HG03457 (cell line): ENCODE measurements around the gene EYS.
"Not testable (repeated sequence)": the region's sequence is repeated elsewhere in the genome, so short reads cannot be mapped to it uniquely, and the experiment has no call there.

Experiments used
- ATAC-seq: cut with Tn5 transposase; IDR thresholded peaks from one replicate; pipeline ENCODE4 v1.9.1; 2021; ENCODE audit warnings: moderate number of reproducible peaks; ENCODE audit not compliant: unreplicated experiment

EYS gene

GRCh38 chr6:63783096-63783495 lies 1923.9 kb downstream of the EYS start:
- no peak for ATAC-seq

GRCh38 chr6:63774961-63775360 lies 1932.1 kb downstream of the EYS start:
- ATAC-seq = no peak

DNA sequence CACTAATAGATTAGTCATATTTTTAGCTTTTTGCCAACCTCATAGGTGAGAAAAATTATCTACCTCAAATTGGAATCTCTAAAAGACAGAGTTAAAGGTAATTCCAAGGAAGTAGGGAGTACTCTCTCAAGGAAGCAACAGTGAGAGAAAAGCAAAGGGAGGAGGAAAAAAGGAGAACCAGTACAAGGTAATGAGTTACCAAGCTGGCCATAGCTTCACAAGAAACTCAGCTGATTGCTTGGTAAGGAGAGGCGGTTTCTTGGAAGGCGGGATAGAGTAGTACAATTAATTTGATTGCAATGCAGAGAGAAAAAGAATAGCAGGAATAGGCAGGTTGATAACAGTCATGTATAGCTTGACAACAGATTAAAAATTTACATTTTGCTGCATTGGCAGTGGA lies 1933.8 kb downstream of the EYS start:
- no peak for ATAC-seq

- no peak for ATAC-seq
Measured at GRCh38 chr6:63765828-63766227, 1941.2 kb downstream of the EYS start.

DNA sequence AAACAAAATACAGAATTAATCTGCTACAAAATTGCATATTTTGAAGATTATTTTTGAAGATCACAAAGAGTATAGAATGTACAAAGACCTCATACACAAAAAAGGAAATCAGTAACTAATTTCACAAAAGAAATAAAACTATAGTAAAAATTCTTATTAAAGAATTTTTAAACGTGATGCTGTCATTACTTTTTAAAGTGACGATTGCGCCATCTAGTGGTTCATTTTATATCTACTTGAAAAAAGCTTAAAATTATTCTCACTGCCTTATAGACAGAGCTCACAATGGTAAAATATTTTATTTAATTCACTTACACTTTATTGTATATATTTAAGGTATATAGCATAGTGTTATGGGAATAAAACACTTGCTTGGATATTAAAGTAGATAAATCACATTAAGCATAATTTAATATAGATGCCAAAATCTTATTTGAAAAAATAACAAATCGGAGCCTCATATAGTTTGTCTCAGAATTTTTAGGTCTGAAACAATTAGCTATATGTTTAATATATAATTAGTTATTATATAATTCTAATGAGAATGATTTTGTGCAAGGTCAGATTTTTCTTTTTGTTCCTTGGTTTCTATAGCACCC lies 1942.6 kb downstream of the EYS start:
- ATAC-seq = no peak

DNA sequence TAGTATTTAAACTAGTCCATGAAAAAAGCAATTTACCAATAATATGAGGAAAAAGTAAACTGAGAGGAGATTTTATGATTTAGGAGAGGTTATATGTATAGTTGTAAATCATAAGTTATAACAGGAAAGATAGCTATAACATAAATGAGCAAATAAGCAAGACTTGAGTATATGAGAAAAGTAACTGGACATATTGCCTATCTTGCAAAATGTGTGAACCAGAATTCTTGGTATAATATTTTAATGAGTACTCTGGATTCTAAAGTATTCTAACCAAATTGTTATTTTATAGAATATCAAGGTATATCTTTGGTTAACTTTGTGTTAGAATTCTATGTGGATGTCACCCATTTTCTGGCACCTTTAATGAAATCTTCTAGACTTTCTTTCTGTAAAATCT lies 1946.8 kb downstream of the EYS start:
- no peak for ATAC-seq

- ATAC-seq = no peak
Measured at GRCh38 chr6:63759605-63760105, 1947.4 kb downstream of the EYS start.

GRCh38 chr6:63757826-63758225 lies 1949.2 kb downstream of the EYS start:
- ATAC-seq = no peak

DNA sequence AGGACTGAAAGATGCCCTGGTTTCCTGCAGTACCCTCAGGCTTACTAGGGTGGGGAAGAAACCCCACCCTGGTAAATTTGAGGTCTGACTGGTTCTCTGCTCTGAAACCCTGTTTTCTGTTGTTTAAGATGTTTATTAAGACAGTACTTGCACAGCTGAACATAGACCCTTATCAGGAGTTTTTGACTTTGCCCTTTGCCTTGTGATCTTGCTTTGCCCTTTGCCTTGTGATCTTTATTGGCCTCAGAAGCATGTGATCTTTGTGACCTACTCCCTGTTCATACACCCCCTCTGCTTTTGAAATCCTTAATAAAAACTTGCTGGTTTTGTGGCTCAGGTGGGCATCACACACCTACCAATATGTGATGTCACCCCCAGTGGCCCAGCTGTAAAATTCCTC lies 1949.8 kb downstream of the EYS start:
- ATAC-seq = not testable (repeated sequence)

- ATAC-seq = no peak
Measured at GRCh38 chr6:63750400-63750799, 1956.6 kb downstream of the EYS start.

DNA sequence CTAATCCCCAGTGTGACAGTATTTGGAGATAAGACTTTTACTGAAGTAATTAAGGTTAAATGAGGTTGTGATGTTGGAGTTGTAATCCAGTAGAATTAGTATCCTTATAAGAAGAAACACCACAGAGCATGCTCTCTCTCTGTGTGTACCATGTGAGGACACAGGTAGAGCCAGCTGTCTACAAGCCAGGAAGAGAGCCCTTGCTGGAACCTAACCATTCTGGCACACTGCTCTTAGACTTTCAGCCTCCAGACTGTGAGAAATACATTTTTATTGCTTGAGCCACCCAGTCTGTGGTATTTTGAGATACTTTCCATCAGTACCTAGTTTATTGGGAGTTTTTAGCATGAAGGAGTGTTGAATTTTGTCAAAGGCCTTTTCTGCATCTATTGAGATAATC lies 1961.2 kb downstream of the EYS start:
- ATAC-seq = no peak

DNA sequence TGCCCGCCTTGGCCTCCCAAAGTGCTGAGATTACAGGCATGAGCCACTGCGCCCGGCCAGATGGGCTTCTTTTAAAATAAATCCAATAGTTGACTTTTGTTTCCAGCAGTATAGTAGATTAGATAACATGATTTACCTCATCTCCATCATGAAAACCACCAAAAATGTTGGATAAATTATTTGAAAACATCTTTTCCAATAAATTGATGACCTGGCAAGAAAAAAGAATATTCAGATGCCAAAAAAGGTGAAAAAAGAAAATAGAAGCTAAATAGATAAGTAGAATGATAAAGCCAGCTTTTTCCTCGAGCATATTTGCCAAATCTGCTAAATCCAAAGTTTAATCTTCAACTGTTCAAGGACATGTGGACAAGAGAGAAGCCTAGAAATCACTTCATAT lies 1962.2 kb downstream of the EYS start:
- no peak for ATAC-seq

DNA sequence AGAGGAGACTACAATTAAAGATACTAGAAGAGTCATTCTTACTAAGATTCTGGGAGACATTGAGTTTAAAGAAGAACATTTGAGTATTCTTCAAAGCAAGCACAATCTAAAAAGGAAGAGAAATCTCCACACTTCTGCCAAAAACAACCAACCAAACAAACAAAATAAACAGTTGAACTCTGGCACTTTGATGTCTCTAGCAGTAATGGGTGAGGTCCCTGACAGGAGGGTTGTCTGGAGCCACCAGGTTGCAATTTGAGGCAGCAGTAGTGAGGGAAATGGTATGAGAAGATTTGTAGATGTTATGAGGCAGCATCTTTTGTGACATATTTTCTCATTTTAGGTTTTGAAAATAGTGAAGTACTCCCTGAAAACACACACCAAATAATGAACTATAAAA lies 1963.3 kb downstream of the EYS start:
- ATAC-seq = no peak

DNA sequence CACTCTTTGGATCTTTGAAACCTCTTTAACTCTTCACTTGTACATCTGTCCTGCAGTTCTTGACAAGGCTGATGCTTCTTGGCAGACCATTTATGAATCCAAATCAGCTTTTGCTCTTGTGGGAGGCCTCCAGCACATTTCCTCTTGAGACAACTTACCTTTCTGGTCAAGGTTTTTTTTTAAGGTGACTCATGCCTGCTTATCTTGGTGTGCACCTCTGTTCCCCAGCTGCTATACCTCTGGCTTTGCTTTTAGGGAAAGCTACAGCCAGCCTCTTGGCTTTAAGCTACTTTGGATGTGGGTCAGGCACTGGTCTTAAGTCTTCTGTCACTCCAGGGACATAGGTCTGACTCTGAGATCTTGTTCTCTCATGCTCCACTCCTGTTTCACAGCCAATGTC lies 1965.0 kb downstream of the EYS start:
- no peak for ATAC-seq

DNA sequence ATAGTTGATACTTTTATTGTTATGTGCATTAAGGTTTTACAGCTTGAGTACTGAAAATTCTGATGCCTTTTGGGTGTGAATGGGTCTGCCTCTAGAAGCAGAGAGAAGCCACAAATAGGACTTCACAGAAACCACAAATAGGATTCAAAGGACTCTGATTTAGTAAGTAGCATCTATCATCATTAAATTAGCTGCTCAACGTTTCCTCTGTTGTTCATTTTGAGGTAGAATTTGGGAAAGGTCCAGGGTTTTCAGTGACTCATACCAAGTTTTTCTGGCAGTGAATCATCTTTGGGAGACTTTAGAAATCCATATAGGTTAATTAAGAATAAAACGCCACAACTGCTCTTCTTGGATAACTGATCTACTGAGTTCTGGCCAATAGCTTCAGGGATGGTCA lies 1966.3 kb downstream of the EYS start:
- no peak for ATAC-seq

DNA sequence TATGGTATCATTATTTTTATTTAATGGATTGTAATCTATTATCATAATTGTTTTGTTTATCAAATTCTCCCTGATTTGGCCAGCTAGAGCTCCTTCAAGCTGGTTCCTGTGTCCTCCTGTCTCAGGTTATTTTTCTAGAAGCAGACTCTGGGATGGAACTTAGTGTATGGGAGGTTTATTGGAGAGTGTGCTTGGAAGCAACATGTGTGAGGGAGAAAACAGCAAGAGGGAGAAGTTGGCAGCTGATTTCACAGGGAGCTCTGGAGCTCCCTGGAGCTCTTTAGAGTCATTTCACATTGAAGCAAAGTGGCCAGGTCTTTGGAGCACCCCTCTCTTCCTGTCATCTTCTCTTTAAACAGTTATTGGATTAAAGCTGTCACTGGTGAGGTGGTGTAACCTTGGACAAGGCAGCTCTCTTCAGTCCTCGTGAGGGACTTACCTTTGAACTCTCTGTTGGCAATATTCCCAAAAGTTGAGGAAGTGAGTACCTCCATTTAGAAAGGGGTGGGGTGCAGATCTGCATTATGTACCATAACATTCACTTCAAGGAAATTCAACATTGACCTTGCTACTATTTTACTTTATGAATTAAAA lies 1967.8 kb downstream of the EYS start:
- ATAC-seq = no peak

- ATAC-seq = not testable (repeated sequence)
Measured at GRCh38 chr6:63738190-63738589, 1968.8 kb downstream of the EYS start.

DNA sequence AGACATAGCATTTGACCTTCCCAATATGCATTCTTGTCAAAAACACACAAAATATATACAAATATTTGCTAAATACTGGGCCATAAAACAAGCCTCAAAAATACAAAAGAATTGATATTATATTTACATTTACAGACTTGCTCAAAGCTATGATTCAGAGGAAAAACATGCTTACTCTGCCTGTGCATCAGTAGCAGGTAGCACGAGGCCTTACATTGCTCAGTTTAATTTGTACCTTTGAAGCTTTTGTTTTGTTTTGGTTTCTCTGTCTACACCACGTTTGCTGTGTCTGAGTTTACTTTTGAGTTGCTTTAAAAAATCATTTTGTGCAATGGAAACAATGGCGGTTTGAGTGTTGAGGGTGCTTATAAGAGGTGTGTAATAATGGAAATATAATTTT lies 1972.1 kb downstream of the EYS start:
- ATAC-seq = no peak

DNA sequence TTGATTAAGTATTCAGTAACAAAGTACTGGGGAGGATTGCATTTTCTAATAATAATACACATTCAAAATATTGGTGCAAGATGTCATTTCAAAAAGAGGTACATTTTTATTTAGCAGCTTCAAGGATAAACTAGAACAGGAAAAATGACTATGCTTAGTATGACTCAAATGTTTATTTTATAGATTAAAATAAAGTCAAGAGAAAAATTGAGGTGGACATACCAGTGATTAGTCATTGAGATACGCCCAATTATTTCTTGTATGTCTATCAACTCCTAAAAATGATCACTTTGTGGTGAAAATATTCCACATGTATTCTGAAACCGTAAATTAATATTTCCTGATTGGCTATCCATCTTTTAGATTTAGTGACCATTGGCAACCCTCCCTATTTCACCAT lies 1974.7 kb downstream of the EYS start:
- no peak for ATAC-seq

DNA sequence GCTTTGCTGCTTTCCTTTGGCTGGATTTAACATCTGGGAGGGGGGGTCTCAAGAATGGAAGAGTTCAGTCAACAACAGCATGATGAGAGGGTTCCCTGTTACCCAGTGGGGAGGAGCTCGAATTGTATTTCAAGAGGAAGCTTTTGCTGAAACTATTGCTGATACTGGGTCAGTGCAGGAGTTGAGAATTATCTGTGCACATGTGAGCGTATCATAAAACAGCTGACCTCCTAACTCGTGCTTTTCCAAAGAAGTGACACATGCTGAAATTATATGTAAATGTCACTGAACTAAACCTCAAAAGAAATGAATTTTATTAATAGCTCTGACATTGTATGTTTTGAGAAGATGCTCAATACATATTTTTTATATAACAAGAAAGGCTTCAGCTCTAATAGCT lies 1975.1 kb downstream of the EYS start:
- ATAC-seq = no peak

- no peak for ATAC-seq
Measured at GRCh38 chr6:63730311-63730710, 1976.7 kb downstream of the EYS start.

DNA sequence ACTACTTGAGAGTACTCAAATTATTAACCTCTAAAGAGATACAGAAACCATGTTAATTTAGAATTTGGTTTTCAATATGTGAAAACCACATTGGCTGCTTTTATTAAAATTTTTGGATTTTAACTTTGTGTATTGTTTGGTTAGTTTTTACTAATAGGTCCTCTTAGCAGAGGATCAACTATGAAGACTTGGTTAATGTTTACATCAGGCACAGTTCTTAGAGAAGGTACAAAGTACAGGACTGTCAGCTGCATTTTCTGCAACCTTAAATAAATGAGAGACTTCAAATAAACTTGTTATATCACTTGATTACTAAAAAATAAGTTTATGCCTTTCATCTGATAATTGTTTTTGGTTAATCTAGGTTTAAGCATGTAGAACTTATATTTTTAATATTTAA lies 1982.3 kb downstream of the EYS start:
- no peak for ATAC-seq

- no peak for ATAC-seq
Measured at GRCh38 chr6:63721181-63721580, 1985.8 kb downstream of the EYS start.
